Prostate gland (tissue), 2 donors: ENCODE measurements around the gene BCL2A1. TPM values are rescaled to one million over a fixed set of nuclear protein-coding genes. Genes with fewer than 3 reads are reported as not detected.
"Not testable (repeated sequence)": the region's sequence is repeated elsewhere in the genome, so short reads cannot be mapped to it uniquely, and the experiment has no call there.

ENCODE experiments used
- DNase-seq: peaks from one replicate; pipeline ENCODE4 v3.0.0-alpha.2; 2019; ENCODE audit warnings: low spot score
- H3K27ac ChIP-seq, 2 donors: fragments of 200-600 bp; sonication (generic); 2 replicates each; pipeline ENCODE4 v1.5.1; 2017 to 2019
- H3K27me3 ChIP-seq: fragments of 200-600 bp; sonication (generic); replicated peaks from 2 replicates; pipeline ENCODE4 v1.5.1; 2019; ENCODE audit not compliant: insufficient read depth
- H3K36me3 ChIP-seq, 2 donors: fragments of 200-600 bp; sonication (generic); 1 replicate in 1 of 2; 2 replicates in 1 of 2; pipeline versions ENCODE4 v1.5.1 to v1.8.1; 2017 to 2019
- H3K4me1 ChIP-seq: fragments of 200-600 bp; sonication (generic); replicated peaks from 2 replicates; pipeline ENCODE4 v1.5.1; 2019
- H3K4me3 ChIP-seq, 2 donors: fragments of 200-600 bp; sonication (generic); 2 replicates each; pipeline ENCODE4 v1.5.1; 2017 to 2019
- H3K9me3 ChIP-seq: fragments of 200-600 bp; sonication (generic); 2 replicates; pipeline ENCODE4 v1.5.1; 2017
- CTCF ChIP-seq, 4 experiments: fragments of 200-600 bp in 2 of 4; fragments of 450-650 bp in 2 of 4; sonication (generic) in 2 of 4; IDR thresholded peaks; 1 replicate in 3 of 4; 2 replicates in 1 of 4; pipeline ENCODE4 v1.5.1; 2016 to 2019; ENCODE audit warnings: antibody characterized with exemption in 4 of 4, mild to moderate bottlenecking in 2 of 4, moderate library complexity in 2 of 4
- POLR2A ChIP-seq: fragments of 450-650 bp; IDR thresholded peaks from one replicate; pipeline ENCODE4 v1.6.1; 2016; ENCODE audit warnings: antibody characterized with exemption, mild to moderate bottlenecking
- POLR2AphosphoS5 ChIP-seq: sonication (generic); formaldehyde crosslinking; IDR thresholded peaks from one replicate; pipeline ENCODE4 v1.6.1; 2017; ENCODE audit warnings: antibody characterized with exemption
- WGBS: methylation state at CpG from one replicate; pipeline ENCODE4 v1.1.5; 2018; 5-methylcytosine and 5-hydroxymethylcytosine counted together
- intact Hi-C: fragments of 100-400 bp; cut with DNase I; formaldehyde crosslinking; loops from one replicate; pipeline ENCODE4 v1.14.2; 2022
- total RNA-seq, 2 donors: library from RNA; depleted of rRNA; stranded (reverse); fragments of >200 nt; gene quantifications; one replicate each; pipeline ENCODE4 v1.1.0, GENCODE V29; 2016

BCL2A1 gene
- total RNA-seq, result 1 to 10 TPM in 1 of 2 donors, under 1 TPM in 1; 0.57 to 2.7 TPM

- no peak for TF ChIP-seq CTCF (IDR thresholded peaks at IDR 0.05)
- TF ChIP-seq POLR2A, result peak; percentile 19
- Histone ChIP-seq H3K27me3 (no peaks in the 10 kb centered on the region), H3K27ac (no peak within 1 kb of the TSS), H3K4me1 (no peaks in the 10 kb centered on the region), H3K4me3 (no peak within 1 kb of the TSS), H3K9me3 (no peaks in the 10 kb centered on the region), H3K36me3 (no peaks in the 10 kb centered on the region)
- WGBS, result 52% methylated on average over 11 of the region's 11 CpGs
- no peak for DNase-seq
- intact Hi-C loops, result no loop called here
Observed at GRCh38 chr15:79970624-79971434, at the start of gene BCL2A1. TSS of gene BCL2A1 (minus strand) at chr15:79971196. CDS start at chr15:79971119, 77 bp downstream.

- no peak overlapping the region for H3K4me3 ChIP-seq
- no peak for DNase-seq
Observed at GRCh38 chr15:80020731-80021130, 49.7 kb upstream of the BCL2A1 start.

GRCh38 chr15:80020149-80020548, 49.2 kb upstream of the BCL2A1 start:
- H3K9me3 ChIP-seq, H3K4me1 ChIP-seq, H3K4me3 ChIP-seq, H3K27ac ChIP-seq, H3K36me3 ChIP-seq, H3K27me3 ChIP-seq, intact Hi-C loops, DNase-seq: not testable (repeated sequence)
- 94% methylated on average over 6 of the region's 6 CpGs for WGBS

More at GRCh38 chr15:80020731-80021130, 49.7 kb upstream of the BCL2A1 start:
- 92% methylated on average over 3 of the region's 3 CpGs for WGBS
- Histone ChIP-seq H3K27ac (no peak overlapping the region), H3K9me3 (no peaks in the 10 kb centered on the region), H3K4me1 (no peaks in the 10 kb centered on the region), H3K27me3 (no peaks in the 10 kb centered on the region), H3K36me3 (no peaks in the 10 kb centered on the region)
- TF ChIP-seq POLR2A, result no peak
- TF ChIP-seq CTCF (IDR thresholded peaks at IDR 0.05), result no peak
- TF ChIP-seq POLR2AphosphoS5, result no peak
- intact Hi-C loops, result no loop called here

- intact Hi-C loops, result no loop called here
- Histone ChIP-seq H3K27me3 (no peaks in the 10 kb centered on the region), H3K27ac (no peak overlapping the region), H3K36me3 (no peaks in the 10 kb centered on the region), H3K4me1 (no peaks in the 10 kb centered on the region), H3K9me3 (no peaks in the 10 kb centered on the region), H3K4me3 (no peak overlapping the region)
- 94% methylated on average over 8 of the region's 8 CpGs for WGBS
- TF ChIP-seq POLR2AphosphoS5 (no peak), POLR2A (no peak), CTCF (IDR thresholded peaks at IDR 0.05) (no peak)
- no peak for DNase-seq
Observed at GRCh38 chr15:80019168-80019745, 48.3 kb upstream of the BCL2A1 start.

- H3K27ac ChIP-seq, H3K4me3 ChIP-seq, intact Hi-C loops, H3K36me3 ChIP-seq, H3K9me3 ChIP-seq, H3K4me1 ChIP-seq, DNase-seq, H3K27me3 ChIP-seq: not testable (repeated sequence)
- 84% methylated on average over 8 of the region's 8 CpGs for WGBS
Observed at GRCh38 chr15:80017139-80017538, 46.1 kb upstream of the BCL2A1 start.

- H3K9me3 ChIP-seq, DNase-seq, H3K27me3 ChIP-seq, H3K36me3 ChIP-seq, H3K4me3 ChIP-seq, intact Hi-C loops, H3K4me1 ChIP-seq, H3K27ac ChIP-seq: not testable (repeated sequence)
- 99% methylated on average over 17 of the region's 27 CpGs for WGBS
Observed at GRCh38 chr15:80016506-80016905, 45.5 kb upstream of the BCL2A1 start.
